A549 treated with GW870086 at 1 μM for 4 hours (cell line): ENCODE data around the gene PARPBP. TPM values are rescaled to one million over a fixed set of nuclear protein-coding genes. Genes with fewer than 3 reads are reported as not detected.

Experiments
- total RNA-seq: library from RNA; stranded (reverse); fragments of 200-300 nt; extraction: Qiagen RNA extraction; gene quantifications from 5 replicates; pipeline ENCODE4 v1.2.3, GENCODE V29; 2022; ENCODE audit warnings: low read depth

Gene PARPBP, protein sequence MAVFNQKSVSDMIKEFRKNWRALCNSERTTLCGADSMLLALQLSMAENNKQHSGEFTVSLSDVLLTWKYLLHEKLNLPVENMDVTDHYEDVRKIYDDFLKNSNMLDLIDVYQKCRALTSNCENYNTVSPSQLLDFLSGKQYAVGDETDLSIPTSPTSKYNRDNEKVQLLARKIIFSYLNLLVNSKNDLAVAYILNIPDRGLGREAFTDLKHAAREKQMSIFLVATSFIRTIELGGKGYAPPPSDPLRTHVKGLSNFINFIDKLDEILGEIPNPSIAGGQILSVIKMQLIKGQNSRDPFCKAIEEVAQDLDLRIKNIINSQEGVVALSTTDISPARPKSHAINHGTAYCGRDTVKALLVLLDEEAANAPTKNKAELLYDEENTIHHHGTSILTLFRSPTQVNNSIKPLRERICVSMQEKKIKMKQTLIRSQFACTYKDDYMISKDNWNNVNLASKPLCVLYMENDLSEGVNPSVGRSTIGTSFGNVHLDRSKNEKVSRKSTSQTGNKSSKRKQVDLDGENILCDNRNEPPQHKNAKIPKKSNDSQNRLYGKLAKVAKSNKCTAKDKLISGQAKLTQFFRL
- total RNA-seq, result 16.8 to 24.2 TPM (median 20.5 TPM) in 5 replicates

GRCh38 chr12:102119674-102120563, at the start of gene PARPBP, which contains the start of gene NUP37:
Gene PARPBP (plus strand): TSS chr12:102120183. CDS start chr12:102123889, 3,706 bp downstream.
Gene NUP37 (minus strand): TSS chr12:102120114. CDS start chr12:102118518, 1,596 bp downstream.

GRCh38 chr12:102197789-102198188, 77.8 kb downstream of the PARPBP start, which contains the start of gene PMCH:
Gene PMCH (minus strand): TSS chr12:102197833. CDS start chr12:102197770, 63 bp downstream.

Other genes starting within 250 kb of the PARPBP start
- 18.1 to 21.9 TPM (median 18.7 TPM) in 5 replicates for gene DRAM1, start 242.6 kb upstream of the PARPBP start, total RNA-seq
- 30.5 to 33.5 TPM (median 31.3 TPM) in 5 replicates for gene WASHC3, start 58.2 kb upstream of the PARPBP start, total RNA-seq
- 66.7 to 81.9 TPM (median 72.4 TPM) in 5 replicates for gene NUP37, start 69 bp upstream of the PARPBP start, total RNA-seq
- gene PMCH, start 77.7 kb downstream of the PARPBP start, total RNA-seq, result not detected in 5 replicates